ENCODE measurements around the gene MIA.
A peak's percentile ranks its signal among the peaks of the same experiment; 100 is the strongest.

MIA gene

GRCh38 chr19:40775632-40776022 is 306 bp downstream of the MIA start:
- no peak for TF ChIP-seq CTCF (IDR thresholded peaks at IDR 0.05; ENCODE audit: borderline replicate concordance, control extremely low read depth, extremely low read depth, insufficient read depth, missing control alignments)
- no peak for DNase-seq (ENCODE audit: low spot score)
- in situ Hi-C loops (cut with MboI; ENCODE audit: low sequenced_read_pairs, unreplicated experiment) = no loop called here

GRCh38 chr19:40776364-40776763 is 1.0 kb downstream of the MIA start:
- in situ Hi-C loops (cut with MboI; ENCODE audit: low sequenced_read_pairs, unreplicated experiment) = no loop called here
- DNase-seq (ENCODE audit: low spot score) = no peak
- TF ChIP-seq CTCF (IDR thresholded peaks at IDR 0.05; ENCODE audit: borderline replicate concordance, control extremely low read depth, extremely low read depth, insufficient read depth, missing control alignments) = no peak

GRCh38 chr19:40776932-40777644 is 1.8 kb downstream of the MIA start:
- peak; percentile 85 for DNase-seq (ENCODE audit: low spot score)
- TF ChIP-seq CTCF (IDR thresholded peaks at IDR 0.05; ENCODE audit: borderline replicate concordance, control extremely low read depth, extremely low read depth, insufficient read depth, missing control alignments) = no peak
- in situ Hi-C loops (cut with MboI; ENCODE audit: low sequenced_read_pairs, unreplicated experiment) = no loop called here

- no peak for TF ChIP-seq CTCF (IDR thresholded peaks at IDR 0.05; ENCODE audit: borderline replicate concordance, control extremely low read depth, extremely low read depth, insufficient read depth, missing control alignments)
- in situ Hi-C loops (cut with MboI; ENCODE audit: low sequenced_read_pairs, unreplicated experiment) = no loop called here
- DNase-seq (ENCODE audit: low spot score) = no peak
Observed at GRCh38 chr19:40777645-40777936, 2.3 kb downstream of the MIA start.

GRCh38 chr19:40777937-40778705 is 2.8 kb downstream of the MIA start, which contains the start of gene RAB4B:
TSS of gene RAB4B (plus strand) at chr19:40778247. CDS start at chr19:40778376, 129 bp downstream.
- DNase-seq (ENCODE audit: low spot score) = peak; percentile 95
- TF ChIP-seq CTCF (IDR thresholded peaks at IDR 0.05; ENCODE audit: borderline replicate concordance, control extremely low read depth, extremely low read depth, insufficient read depth, missing control alignments) = no peak
- in situ Hi-C loops (cut with MboI; ENCODE audit: low sequenced_read_pairs, unreplicated experiment) = no loop called here

GRCh38 chr19:40778706-40779284 is 3.5 kb downstream of the MIA start:
- no peak for DNase-seq (ENCODE audit: low spot score)
- in situ Hi-C loops (cut with MboI; ENCODE audit: low sequenced_read_pairs, unreplicated experiment) = no loop called here
- no peak for TF ChIP-seq CTCF (IDR thresholded peaks at IDR 0.05; ENCODE audit: borderline replicate concordance, control extremely low read depth, extremely low read depth, insufficient read depth, missing control alignments)

All from GM13976 (cell line).